GM19035 (cell line): ENCODE measurements around the gene SUB1.
"Not testable (repeated sequence)": the region's sequence is repeated elsewhere in the genome, so short reads cannot be mapped to it uniquely, and the experiment has no call there.

Experiments
- ATAC-seq: cut with Tn5 transposase; IDR thresholded peaks from one replicate; pipeline ENCODE4 v1.9.1; 2021; ENCODE audit not compliant: unreplicated experiment

SUB1 gene

DNA sequence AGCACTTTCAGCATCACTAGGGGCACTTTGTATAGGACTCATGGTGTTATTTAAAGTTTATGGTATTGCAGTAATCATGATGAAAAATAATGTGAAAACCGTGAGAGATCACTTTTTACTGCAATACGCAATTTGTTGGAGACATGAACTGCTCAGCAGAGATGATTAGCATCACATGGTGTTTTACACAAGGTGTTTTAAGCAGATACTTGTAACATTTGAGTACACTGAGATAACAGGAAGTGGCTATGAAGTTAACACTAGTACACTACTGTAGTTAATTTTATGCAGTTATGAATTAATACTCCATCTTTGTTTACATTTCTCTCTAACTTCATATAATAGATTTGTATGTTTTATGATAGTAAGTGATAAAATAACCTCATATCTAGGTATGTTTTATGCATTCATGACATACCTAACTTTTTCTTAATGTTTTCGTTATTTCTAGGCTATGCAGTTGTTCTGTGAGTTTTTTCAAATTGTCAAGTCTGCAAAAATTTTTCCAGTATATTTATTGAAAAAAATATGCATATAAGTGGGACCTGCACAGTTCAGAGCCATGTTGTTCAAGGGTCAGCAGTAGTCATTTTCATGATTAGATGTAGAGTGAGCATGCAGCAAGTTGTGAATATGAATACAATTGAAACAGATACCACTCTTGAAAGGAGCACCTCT, 13.0 kb downstream of the SUB1 start:
- no peak for ATAC-seq

GRCh38 chr5:32598997-32599549, 13.7 kb downstream of the SUB1 start:
- ATAC-seq, result no peak

- ATAC-seq, result no peak
Measured at GRCh38 chr5:32600054-32600622, 14.8 kb downstream of the SUB1 start.

- ATAC-seq, result no peak
Measured at GRCh38 chr5:32601623-32602295, 16.4 kb downstream of the SUB1 start.

GRCh38 chr5:32602906-32603305, 17.5 kb downstream of the SUB1 start:
- no peak for ATAC-seq

DNA sequence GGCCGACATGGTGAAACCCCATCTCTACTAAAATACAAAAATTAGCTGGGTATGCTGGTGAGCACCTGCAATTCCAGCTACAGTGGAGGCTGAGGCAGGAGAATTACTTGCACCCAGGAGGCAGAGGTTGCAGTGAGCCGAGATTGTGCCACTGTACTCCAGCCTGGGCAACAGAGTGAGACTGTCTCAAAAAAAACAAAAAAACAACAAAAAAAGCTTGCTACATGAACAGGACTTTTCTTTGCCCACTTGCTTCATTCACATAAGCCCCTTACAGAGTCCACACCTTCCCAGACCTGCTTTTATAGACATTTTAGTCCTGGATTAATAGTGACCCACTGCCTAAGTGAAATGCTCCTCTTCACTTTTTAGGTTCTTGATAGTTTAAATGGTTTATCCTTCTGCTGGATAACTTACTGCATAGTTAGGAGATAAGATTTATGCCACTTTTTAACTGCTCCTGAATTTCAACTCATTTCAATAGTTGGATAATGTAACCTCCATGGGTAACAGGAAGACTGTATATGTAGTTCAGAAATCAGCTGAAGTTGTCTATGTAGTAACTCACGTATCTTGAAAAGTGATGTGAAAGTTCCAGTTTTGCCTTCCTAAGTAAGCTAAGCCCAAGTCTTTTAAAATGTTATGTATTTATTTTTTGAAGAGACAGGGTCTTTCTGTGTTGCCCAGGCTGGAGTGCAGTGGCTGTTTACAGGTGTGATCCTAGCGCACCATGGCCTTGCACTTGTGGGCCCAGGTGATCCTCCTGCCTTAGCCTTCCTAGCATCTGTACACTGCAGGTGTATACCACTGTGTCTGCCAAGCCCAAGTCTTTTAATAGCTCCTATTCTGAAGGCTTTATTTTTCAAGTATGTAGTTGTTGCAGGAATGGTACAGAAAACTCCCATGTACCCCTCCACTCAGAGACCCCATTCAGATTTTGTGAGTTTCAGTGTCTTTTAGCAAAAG, 19.7 kb downstream of the SUB1 start:
- no peak for ATAC-seq

- ATAC-seq, result no peak
Measured at GRCh38 chr5:32605766-32606152, 20.4 kb downstream of the SUB1 start.

DNA sequence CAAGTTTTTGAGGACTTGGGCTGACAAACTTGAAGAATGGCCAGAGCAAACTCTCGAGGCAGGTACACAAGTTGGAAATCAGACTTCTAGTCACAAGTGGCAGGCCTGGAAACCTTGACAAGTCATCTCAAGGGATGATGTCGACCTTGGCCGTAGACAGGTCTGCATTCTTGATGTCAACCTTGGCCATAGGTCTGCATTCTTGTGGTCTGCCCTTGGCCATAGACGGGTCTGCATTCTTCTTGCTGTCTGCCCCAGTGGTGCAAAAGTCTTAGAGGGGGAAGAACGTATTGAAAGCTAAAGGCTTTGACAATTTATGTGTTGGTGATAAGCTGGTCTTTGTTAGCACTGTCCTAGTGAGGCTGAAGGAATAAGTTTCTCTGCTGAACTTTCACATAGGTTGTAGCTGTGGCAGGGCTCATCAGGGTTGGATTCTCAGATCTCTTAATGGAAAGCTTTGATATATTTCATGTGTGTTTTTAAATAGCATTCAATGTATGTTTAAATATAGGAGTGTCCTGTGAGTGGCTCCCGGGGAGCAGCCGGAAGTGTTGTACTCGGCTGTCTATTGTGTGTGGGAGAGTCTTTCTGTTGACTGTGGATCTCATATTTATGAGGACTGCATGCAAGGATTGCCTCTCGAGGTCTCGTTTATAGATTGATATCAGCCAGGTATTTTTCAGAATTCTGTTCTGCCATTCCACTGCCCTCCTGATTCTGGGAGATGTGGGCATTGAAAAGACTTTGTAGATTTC, 27.0 kb downstream of the SUB1 start:
- ATAC-seq, result no peak

GRCh38 chr5:32613050-32613672, 27.8 kb downstream of the SUB1 start:
- ATAC-seq, result peak; percentile 68

- no peak for ATAC-seq
Measured at GRCh38 chr5:32615236-32615635, 29.9 kb downstream of the SUB1 start.

DNA sequence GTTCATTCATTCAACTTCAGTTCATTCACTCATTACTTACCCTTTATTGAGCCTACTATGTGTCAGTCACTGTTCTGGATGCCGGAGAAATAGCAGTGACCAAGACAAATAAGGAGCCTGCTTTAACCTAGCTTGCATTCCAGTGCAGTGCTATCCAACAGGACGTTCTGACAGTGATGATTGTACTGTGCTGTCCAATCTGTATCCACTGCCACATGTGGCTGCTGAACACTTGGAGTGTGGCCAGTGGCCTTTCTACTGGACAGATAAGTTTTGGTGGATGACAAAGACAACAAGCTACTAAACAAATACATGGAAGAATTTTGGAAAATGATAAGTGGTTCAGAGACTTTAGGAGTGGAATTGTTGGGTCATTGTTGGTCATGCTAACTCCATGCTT, 33.6 kb downstream of the SUB1 start:
- no peak for ATAC-seq

DNA sequence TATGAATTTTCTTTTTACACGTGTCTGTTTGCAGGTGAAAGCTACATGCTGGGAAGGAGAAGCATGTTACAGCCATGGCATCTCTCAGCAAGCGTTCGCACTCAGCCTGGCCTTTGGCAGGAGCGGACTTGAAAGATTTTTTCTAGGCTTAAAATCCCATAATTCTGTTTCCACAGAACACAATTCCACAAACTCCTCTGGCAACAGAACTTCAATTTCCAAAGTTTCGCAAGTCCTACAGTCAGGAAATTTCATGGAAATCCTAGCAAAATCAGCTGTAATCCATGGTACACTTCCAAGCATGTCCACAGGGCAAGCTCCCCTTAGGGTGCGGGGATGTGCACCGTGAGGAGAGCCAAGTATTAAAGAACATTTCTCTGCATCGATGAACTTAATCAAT, 35.9 kb downstream of the SUB1 start:
- ATAC-seq, result no peak

DNA sequence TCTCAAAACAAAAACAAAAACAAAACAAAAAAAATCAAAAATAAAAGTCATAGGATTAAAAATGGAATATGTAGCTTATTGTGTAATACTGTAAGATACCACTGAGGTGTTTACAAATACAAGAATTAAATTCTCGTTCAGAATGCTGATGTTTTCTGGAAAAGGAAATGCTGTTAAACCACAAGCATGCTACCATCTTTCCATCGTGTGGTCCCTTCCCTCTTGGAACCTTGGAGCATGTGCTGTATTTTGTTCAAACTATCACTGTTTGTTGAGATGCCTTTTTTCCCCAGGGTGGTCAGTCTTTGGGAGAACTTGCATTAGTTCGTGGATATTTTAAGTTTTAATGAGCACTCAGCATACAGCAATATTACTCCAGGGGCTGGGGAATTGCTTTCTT, 39.7 kb downstream of the SUB1 start:
- ATAC-seq, result no peak

- no peak for ATAC-seq
Measured at GRCh38 chr5:32625547-32625946, 40.2 kb downstream of the SUB1 start.

GRCh38 chr5:32627219-32627870, 42.0 kb downstream of the SUB1 start:
- no peak for ATAC-seq

GRCh38 chr5:32628049-32628844, 42.9 kb downstream of the SUB1 start:
- ATAC-seq, result no peak

DNA sequence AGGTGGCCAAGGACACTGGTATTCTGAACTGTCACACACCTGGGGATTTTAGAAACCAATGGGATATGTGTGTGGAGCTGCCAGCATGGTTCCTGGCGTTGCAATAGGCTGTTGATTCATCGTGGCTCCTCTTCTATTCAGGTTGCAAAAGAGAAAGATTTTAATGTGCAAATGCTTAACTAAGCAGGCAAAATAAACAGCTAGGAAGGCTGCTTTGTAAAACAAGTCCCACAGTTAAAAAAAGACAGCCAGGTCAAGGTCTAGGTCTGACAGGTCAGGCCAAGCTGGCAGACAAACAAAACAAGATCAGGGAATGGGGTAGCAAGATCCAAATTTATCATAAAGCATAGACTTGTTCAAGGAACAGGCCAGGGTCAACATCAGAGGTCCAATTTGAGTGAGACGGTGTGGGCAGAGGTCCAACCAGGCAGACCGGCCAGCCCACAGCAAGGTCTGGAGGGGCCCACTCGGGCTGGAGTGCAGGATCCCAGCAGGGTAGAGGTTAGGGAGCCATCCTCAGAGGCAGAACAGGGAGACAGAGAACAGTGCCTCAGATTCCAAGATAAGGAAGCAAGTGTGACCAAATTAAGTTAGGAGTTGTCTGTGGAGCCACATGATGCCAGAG, 45.6 kb downstream of the SUB1 start:
- ATAC-seq, result no peak

DNA sequence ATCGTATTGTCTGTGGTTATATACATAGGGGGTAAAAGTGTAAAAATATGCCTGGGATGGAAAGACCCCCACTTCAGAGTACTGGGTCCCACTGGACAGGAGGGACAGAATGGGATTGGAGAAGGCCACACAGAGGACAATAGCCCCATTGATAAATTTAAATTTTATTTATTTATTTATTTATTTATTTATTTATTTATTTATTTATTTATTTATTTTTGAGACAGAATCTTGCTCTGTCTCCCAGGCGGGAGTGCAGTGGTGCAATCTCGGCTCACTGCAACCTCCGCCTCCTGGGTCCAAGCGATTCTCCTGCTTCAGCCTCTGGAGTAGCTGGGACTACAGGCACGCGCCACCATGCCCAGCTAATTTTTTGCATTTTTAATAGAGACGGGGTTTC, 47.7 kb downstream of the SUB1 start:
- not testable (repeated sequence) for ATAC-seq
